Nephron (organoid): ENCODE results near the gene NOSIP.

ENCODE experiments used
- H3K27ac Mint-ChIP-seq, 3 experiments: 2 replicates each; pipeline ENCODE4 v1.8.0; 2020; ENCODE audit warnings: mixed read lengths in 3 of 3, mild to moderate bottlenecking in 2 of 3, moderate library complexity in 1 of 3
- H3K27me3 Mint-ChIP-seq: 2 replicates; pipeline ENCODE4 v1.8.0; 2021; ENCODE audit warnings: low read depth, mild to moderate bottlenecking, moderate library complexity, mixed read lengths
- H3K36me3 Mint-ChIP-seq: 2 replicates; pipeline ENCODE4 v1.8.0; 2020; ENCODE audit warnings: low read depth, mixed read lengths
- H3K4me1 Mint-ChIP-seq: 2 replicates; pipeline ENCODE4 v1.8.0; 2020; ENCODE audit warnings: mixed read lengths
- H3K4me3 Mint-ChIP-seq, 3 experiments: 2 replicates each; pipeline ENCODE4 v1.8.0; 2020; ENCODE audit warnings: mild to moderate bottlenecking in 3 of 3, mixed read lengths in 3 of 3, moderate library complexity in 2 of 3
- H3K9me3 Mint-ChIP-seq: 2 replicates; pipeline ENCODE4 v1.8.0; 2020; ENCODE audit warnings: mixed read lengths
- TF ChIP-seq, protein P1 (sequence below), 3 experiments: fragments of 200-600 bp; sonication (generic); IDR thresholded peaks; one replicate each; pipeline ENCODE4 v1.5.0; 2021; ENCODE audit warnings: antibody characterized with exemption in 3 of 3; ENCODE audit not compliant: unreplicated experiment in 3 of 3

NOSIP gene

GRCh38 chr19:49579193-49579592 is 1.2 kb downstream of the NOSIP start:
- peak overlapping the region in 2 of 3 experiments; percentile 44 to 79 for H3K27ac Mint-ChIP-seq
- peak overlapping the region; percentile 92 to 96 (median 93) for H3K4me3 Mint-ChIP-seq
- TF ChIP-seq, protein P1, sequence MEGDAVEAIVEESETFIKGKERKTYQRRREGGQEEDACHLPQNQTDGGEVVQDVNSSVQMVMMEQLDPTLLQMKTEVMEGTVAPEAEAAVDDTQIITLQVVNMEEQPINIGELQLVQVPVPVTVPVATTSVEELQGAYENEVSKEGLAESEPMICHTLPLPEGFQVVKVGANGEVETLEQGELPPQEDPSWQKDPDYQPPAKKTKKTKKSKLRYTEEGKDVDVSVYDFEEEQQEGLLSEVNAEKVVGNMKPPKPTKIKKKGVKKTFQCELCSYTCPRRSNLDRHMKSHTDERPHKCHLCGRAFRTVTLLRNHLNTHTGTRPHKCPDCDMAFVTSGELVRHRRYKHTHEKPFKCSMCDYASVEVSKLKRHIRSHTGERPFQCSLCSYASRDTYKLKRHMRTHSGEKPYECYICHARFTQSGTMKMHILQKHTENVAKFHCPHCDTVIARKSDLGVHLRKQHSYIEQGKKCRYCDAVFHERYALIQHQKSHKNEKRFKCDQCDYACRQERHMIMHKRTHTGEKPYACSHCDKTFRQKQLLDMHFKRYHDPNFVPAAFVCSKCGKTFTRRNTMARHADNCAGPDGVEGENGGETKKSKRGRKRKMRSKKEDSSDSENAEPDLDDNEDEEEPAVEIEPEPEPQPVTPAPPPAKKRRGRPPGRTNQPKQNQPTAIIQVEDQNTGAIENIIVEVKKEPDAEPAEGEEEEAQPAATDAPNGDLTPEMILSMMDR (IDR thresholded peaks at IDR 0.05; ENCODE audit: unreplicated experiment in 3 of 3): no peak
- H3K9me3 Mint-ChIP-seq: no peaks in the 10 kb centered on the region
- H3K36me3 Mint-ChIP-seq: peaks cover 9% of the 10 kb centered on the region
- peaks cover 22% of the 10 kb centered on the region for H3K4me1 Mint-ChIP-seq
- no peaks in the 10 kb centered on the region for H3K27me3 Mint-ChIP-seq

DNA sequence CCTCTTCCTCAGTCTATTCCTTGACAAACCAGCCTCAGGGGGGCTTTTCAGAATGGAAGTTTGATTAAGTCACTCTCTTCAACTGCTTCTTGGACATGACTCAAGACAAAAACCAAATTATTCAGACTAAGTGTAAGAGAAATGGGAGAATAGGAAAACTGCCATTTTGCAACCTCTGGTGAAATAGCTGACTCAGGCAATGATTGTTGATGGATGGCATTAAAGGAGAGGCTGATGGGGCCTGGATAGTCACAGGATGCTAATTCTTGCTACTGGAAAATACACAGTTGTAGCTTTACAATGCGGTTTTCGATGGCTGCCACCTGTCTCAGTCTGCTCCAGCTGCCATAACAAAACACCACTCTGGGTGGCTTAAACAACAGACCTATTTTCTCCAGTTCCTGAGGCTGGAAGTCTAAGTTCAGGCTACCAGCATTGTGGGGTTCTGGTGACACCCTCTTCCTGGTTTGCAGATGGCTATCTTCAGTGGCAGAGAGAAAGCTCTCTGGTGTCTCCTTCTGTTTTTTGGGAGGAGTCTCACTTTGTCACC is 6.1 kb downstream of the NOSIP start:
- no peaks in the 10 kb centered on the region for H3K27me3 Mint-ChIP-seq
- TF ChIP-seq, protein P1 (IDR thresholded peaks at IDR 0.05; ENCODE audit: unreplicated experiment in 3 of 3): no peak
- H3K36me3 Mint-ChIP-seq: peaks cover 12% of the 10 kb centered on the region
- no peaks in the 10 kb centered on the region for H3K9me3 Mint-ChIP-seq
- peak overlapping the region in 1 of 3 experiments; percentile 31 for H3K27ac Mint-ChIP-seq
- H3K4me1 Mint-ChIP-seq: peaks cover 32% of the 10 kb centered on the region
- H3K4me3 Mint-ChIP-seq: no peak overlapping the region

GRCh38 chr19:49573425-49573824 is 6.9 kb downstream of the NOSIP start:
- TF ChIP-seq, protein P1 (IDR thresholded peaks at IDR 0.05; ENCODE audit: unreplicated experiment in 3 of 3): no peak
- Mint-ChIP-seq H3K4me3 (no peak overlapping the region), H3K9me3 (no peaks in the 10 kb centered on the region), H3K4me1 (peaks cover 26% of the 10 kb centered on the region), H3K27me3 (no peaks in the 10 kb centered on the region), H3K36me3 (peaks cover 12% of the 10 kb centered on the region), H3K27ac (no peak overlapping the region)

DNA sequence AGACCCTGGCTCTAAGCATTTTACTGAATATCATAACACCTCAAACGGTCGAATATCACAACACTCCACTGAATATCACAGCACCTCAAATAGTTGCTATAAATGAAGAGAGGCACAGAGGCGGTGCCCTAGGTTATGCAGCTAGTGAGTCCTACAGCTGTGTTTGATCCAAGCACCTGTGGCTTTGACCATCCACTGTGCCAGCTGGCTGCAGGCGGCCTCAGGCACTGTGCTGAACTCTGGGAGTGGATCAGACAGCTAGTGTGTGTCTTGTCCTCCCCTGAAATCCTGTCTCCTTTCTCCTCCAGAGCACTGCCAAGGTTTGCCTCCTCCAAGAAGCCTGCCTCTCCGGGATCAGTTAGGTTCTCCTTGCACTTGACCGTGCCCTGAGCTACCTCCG is 7.3 kb downstream of the NOSIP start:
- Mint-ChIP-seq H3K4me3 (no peak overlapping the region), H3K4me1 (peaks cover 31% of the 10 kb centered on the region), H3K36me3 (peaks cover 12% of the 10 kb centered on the region), H3K27ac (no peak overlapping the region), H3K9me3 (no peaks in the 10 kb centered on the region), H3K27me3 (no peaks in the 10 kb centered on the region)
- TF ChIP-seq, protein P1 (IDR thresholded peaks at IDR 0.05; ENCODE audit: unreplicated experiment in 3 of 3): no peak

- H3K27me3 Mint-ChIP-seq: no peaks in the 10 kb centered on the region
- H3K4me3 Mint-ChIP-seq: peak overlapping the region in 1 of 3 experiments; percentile 7
- peak overlapping the region; percentile 36 to 83 (median 80) for H3K27ac Mint-ChIP-seq
- no peaks in the 10 kb centered on the region for H3K9me3 Mint-ChIP-seq
- peaks cover 34% of the 10 kb centered on the region for H3K4me1 Mint-ChIP-seq
- H3K36me3 Mint-ChIP-seq: peaks cover 12% of the 10 kb centered on the region
- TF ChIP-seq, protein P1 (IDR thresholded peaks at IDR 0.05; ENCODE audit: unreplicated experiment in 3 of 3): no peak
Observed at GRCh38 chr19:49570997-49571676, 9.2 kb downstream of the NOSIP start.
